AG04450 (cell line): ENCODE data around the gene SULF2. TPM values are rescaled to one million over a fixed set of nuclear protein-coding genes. Genes with fewer than 3 reads are reported as not detected.
"Not testable (repeated sequence)": the region's sequence is repeated elsewhere in the genome, so short reads cannot be mapped to it uniquely, and the experiment has no call there.

Experiments
- CTCF ChIA-PET: fragments of 300-600, 350-600 bp; formaldehyde crosslinking; extraction: SDS; loops from one replicate; lab custom pipeline; 2022; ENCODE audit warnings: antibody characterized with exemption, inconsistent platforms; lab: Charles Lee
- POLR2A ChIA-PET: fragments of 350-600 bp; formaldehyde crosslinking; extraction: SDS; loops from one replicate; lab custom pipeline; 2021; ENCODE audit warnings: antibody characterized with exemption, inconsistent platforms; lab: Yijun Ruan, JAX
- DNase-seq: peaks from one replicate; pipeline ENCODE4 v3.0.0-alpha.2; 2011; ENCODE audit warnings: low read depth, low spot score
- H3K27ac ChIP-seq: one replicate; pipeline ENCODE4 v1.5.1; 2012; ENCODE audit warnings: low read depth, low read length, control low read depth
- H3K27me3 ChIP-seq: one replicate; pipeline ENCODE4 v1.6.0; 2012; ENCODE audit warnings: low read length; ENCODE audit not compliant: control insufficient read depth, insufficient read depth
- H3K4me3 ChIP-seq: 2 replicates; pipeline ENCODE4 v1.5.1; 2011; ENCODE audit warnings: mild to moderate bottlenecking, low read depth, low read length, control low read depth
- H3K9me3 ChIP-seq: 2 replicates; pipeline ENCODE4 v1.5.1; 2012; ENCODE audit warnings: low read length; ENCODE audit not compliant: control insufficient read depth, insufficient read depth
- CTCF ChIP-seq: IDR thresholded peaks from 2 replicates; pipeline ENCODE4 v1.5.1; 2011; ENCODE audit warnings: low read depth, low read length, control low read depth, inconsistent platforms
- polyA plus RNA-seq: library from polyadenylated mRNA; depleted of rRNA; stranded (reverse); fragments of >200 nt; gene quantifications from 2 replicates; pipeline ENCODE4 v1.2.3, GENCODE V29; 2011

The SULF2 gene
- polyA plus RNA-seq, 1 experiment: 0.73 TPM

- H3K4me3 ChIP-seq: no peak overlapping the region
- CTCF ChIA-PET: no interaction called here
- H3K27ac ChIP-seq: no peak overlapping the region
- no peaks in the 10 kb centered on the region for H3K9me3 ChIP-seq
- TF ChIP-seq CTCF: no peak
- no peaks in the 10 kb centered on the region for H3K27me3 ChIP-seq
- DNase-seq: no peak
- POLR2A ChIA-PET: no interaction called here
Observed at GRCh38 chr20:47810721-47811347, 25.6 kb upstream of the SULF2 start.

- no peaks in the 10 kb centered on the region for H3K9me3 ChIP-seq
- no peak overlapping the region for H3K4me3 ChIP-seq
- DNase-seq: no peak
- ChIA-PET CTCF (no interaction called here), POLR2A (no interaction called here)
- no peak for TF ChIP-seq CTCF
- H3K27me3 ChIP-seq: no peaks in the 10 kb centered on the region
- no peak overlapping the region for H3K27ac ChIP-seq
Observed at GRCh38 chr20:47810116-47810677, 24.9 kb upstream of the SULF2 start.

GRCh38 chr20:47809161-47809960 is 24.1 kb upstream of the SULF2 start:
- CTCF ChIA-PET: interaction anchor here (0.9 kb wide), 1 partner anchor 812 kb away, joined by 3 read pairs; no protein-coding TSS in a partner anchor
- Histone ChIP-seq H3K27ac (no peak overlapping the region), H3K9me3 (no peaks in the 10 kb centered on the region), H3K4me3 (no peak overlapping the region), H3K27me3 (no peaks in the 10 kb centered on the region)
- no peak for TF ChIP-seq CTCF
- DNase-seq: no peak
- POLR2A ChIA-PET: no interaction called here

GRCh38 chr20:47805951-47806350 is 20.7 kb upstream of the SULF2 start:
- POLR2A ChIA-PET: no interaction called here
- no peak for TF ChIP-seq CTCF
- CTCF ChIA-PET: no interaction called here
- Histone ChIP-seq H3K27me3 (no peaks in the 10 kb centered on the region), H3K27ac (no peak overlapping the region), H3K4me3 (no peak overlapping the region), H3K9me3 (no peaks in the 10 kb centered on the region)
- no peak for DNase-seq

GRCh38 chr20:47804972-47805371 is 19.7 kb upstream of the SULF2 start:
- POLR2A ChIA-PET, H3K27me3 ChIP-seq, H3K4me3 ChIP-seq, DNase-seq, H3K27ac ChIP-seq, CTCF ChIA-PET, H3K9me3 ChIP-seq: not testable (repeated sequence)

- DNase-seq, POLR2A ChIA-PET, H3K9me3 ChIP-seq, H3K27ac ChIP-seq, CTCF ChIA-PET, H3K4me3 ChIP-seq, H3K27me3 ChIP-seq: not testable (repeated sequence)
Observed at GRCh38 chr20:47804224-47804825, 19.0 kb upstream of the SULF2 start.
